GM23338 (cell line): ENCODE results near the gene S100P. TPM values are rescaled to one million over a fixed set of nuclear protein-coding genes. Genes with fewer than 3 reads are reported as not detected.

Experiments used
- ATAC-seq: fragments of 200-7000 bp; cut with Tn5 transposase; 3 replicates; pipeline ENCODE4 v1.9.1; 2020
- DNase-seq: peaks from one replicate; pipeline ENCODE4 v3.0.0-alpha.2; 2015; ENCODE audit warnings: low spot score
- H2AFZ ChIP-seq: fragments of 200-600 bp; sonication (generic); 2 replicates; pipeline ENCODE4 v1.8.0; 2016; ENCODE audit warnings: antibody characterized with exemption, mild to moderate bottlenecking, moderate library complexity
- H3F3A ChIP-seq: fragments of 200-600 bp; sonication (generic); replicated peaks from 2 replicates; pipeline ENCODE4 v1.8.0; 2017; ENCODE audit warnings: antibody characterized with exemption, mixed run types, low read depth
- H3K27ac ChIP-seq: fragments of 200-600 bp; sonication (generic); 2 replicates; pipeline ENCODE4 v1.6.1; 2016; ENCODE audit warnings: low read depth
- H3K27me3 ChIP-seq: fragments of 200-600 bp; sonication (generic); 2 replicates; pipeline ENCODE4 v1.8.0; 2016; ENCODE audit warnings: mild to moderate bottlenecking, mixed run types, moderate library complexity; ENCODE audit not compliant: insufficient read depth
- H3K36me3 ChIP-seq: fragments of 200-600 bp; sonication (generic); 2 replicates; pipeline ENCODE4 v1.8.0; 2016; ENCODE audit warnings: mild to moderate bottlenecking; ENCODE audit not compliant: insufficient read depth
- H3K4me1 ChIP-seq: fragments of 200-600 bp; sonication (generic); 2 replicates; pipeline ENCODE4 v1.8.0; 2016; ENCODE audit warnings: mild to moderate bottlenecking, moderate library complexity; ENCODE audit not compliant: insufficient read depth
- H3K4me2 ChIP-seq: fragments of 200-600 bp; sonication (generic); 2 replicates; pipeline ENCODE4 v1.7.1; 2017; ENCODE audit warnings: mixed run types
- H3K4me3 ChIP-seq: fragments of 200-600 bp; sonication (generic); 2 replicates; pipeline ENCODE4 v1.6.1; 2016; ENCODE audit warnings: mixed run types
- H3K79me2 ChIP-seq: fragments of 200-600 bp; sonication (generic); replicated peaks from 2 replicates; pipeline ENCODE4 v1.8.0; 2017; ENCODE audit warnings: mild to moderate bottlenecking; ENCODE audit not compliant: insufficient read depth
- H3K9me2 ChIP-seq: fragments of 200-600 bp; sonication (generic); 2 replicates; pipeline ENCODE4 v1.8.0; 2017; ENCODE audit not compliant: insufficient read depth
- H4K20me1 ChIP-seq: fragments of 200-600 bp; sonication (generic); replicated peaks from 2 replicates; pipeline ENCODE4 v1.8.0; 2017; ENCODE audit warnings: mild to moderate bottlenecking; ENCODE audit not compliant: insufficient read depth
- H3K27ac Mint-ChIP-seq: 2 replicates; pipeline ENCODE4 v1.8.0; 2020; ENCODE audit warnings: inconsistent platforms, mild to moderate bottlenecking, moderate library complexity, mixed read lengths
- H3K27me3 Mint-ChIP-seq: 3 replicates; pipeline ENCODE4 v1.8.0; 2022; ENCODE audit warnings: low read depth, mild to moderate bottlenecking, moderate library complexity, mixed read lengths, inconsistent platforms; ENCODE audit not compliant: insufficient read depth, poor library complexity
- H3K36me3 Mint-ChIP-seq: 3 replicates; pipeline ENCODE4 v1.8.0; 2021; ENCODE audit warnings: low read depth, mild to moderate bottlenecking, inconsistent platforms, moderate library complexity, mixed read lengths
- H3K4me1 Mint-ChIP-seq: 3 replicates; pipeline ENCODE4 v1.8.0; 2020; ENCODE audit warnings: mild to moderate bottlenecking, inconsistent platforms, mixed read lengths
- H3K4me3 Mint-ChIP-seq: 3 replicates; pipeline ENCODE4 v1.8.0; 2021; ENCODE audit warnings: moderate library complexity, mild to moderate bottlenecking, inconsistent platforms, mixed read lengths
- H3K9me3 Mint-ChIP-seq: 3 replicates; pipeline ENCODE4 v1.8.0; 2020; ENCODE audit warnings: moderate library complexity, mild to moderate bottlenecking, inconsistent platforms, mixed read lengths
- CREB1 ChIP-seq: fragments of 250-450 bp; sonication (Bioruptor Pico); IDR thresholded peaks from 2 replicates; pipeline ENCODE4 v1.5.0; 2020; ENCODE audit warnings: low read depth, mild to moderate bottlenecking, moderate library complexity
- EZH2 ChIP-seq: fragments of 200-600 bp; sonication (generic); IDR thresholded peaks from one replicate; pipeline ENCODE4 v1.8.0; 2017; ENCODE audit warnings: antibody characterized with exemption, mild to moderate bottlenecking, low read depth; ENCODE audit not compliant: unreplicated experiment
- EZH2phosphoT487 ChIP-seq: fragments of 200-600 bp; sonication (generic); IDR thresholded peaks from one replicate; pipeline ENCODE4 v1.8.1; 2018; ENCODE audit warnings: antibody characterized with exemption; ENCODE audit not compliant: unreplicated experiment
- JUNB ChIP-seq: IDR thresholded peaks from one replicate; pipeline ENCODE4 v1.6.1; 2016; ENCODE audit warnings: antibody characterized with exemption; ENCODE audit not compliant: unreplicated experiment
- NANOG ChIP-seq: IDR thresholded peaks from 2 replicates; pipeline ENCODE4 v1.6.1; 2016; ENCODE audit warnings: antibody characterized with exemption, borderline replicate concordance
- POLR2AphosphoS5 ChIP-seq: IDR thresholded peaks from 2 replicates; pipeline ENCODE4 v1.6.1; 2016; ENCODE audit warnings: antibody characterized with exemption, low read depth
- STAT1 ChIP-seq: IDR thresholded peaks from one replicate; pipeline ENCODE4 v1.6.1; 2016; ENCODE audit warnings: antibody characterized with exemption; ENCODE audit not compliant: unreplicated experiment
- ZNF114 ChIP-seq: fragments of 250-450 bp; sonication (Bioruptor Pico); IDR thresholded peaks from 2 replicates; pipeline ENCODE4 v1.5.0; 2020; ENCODE audit warnings: mild to moderate bottlenecking, moderate library complexity
- ZNF331 ChIP-seq: fragments of 250-450 bp; sonication (Bioruptor Pico); IDR thresholded peaks from 2 replicates; pipeline ENCODE4 v1.5.0; 2020; ENCODE audit warnings: low read depth, mild to moderate bottlenecking, moderate library complexity
- polyA plus RNA-seq: library from polyadenylated mRNA; unstranded; fragments of >200 nt; fragmentation: Nextera tagmentation; extraction: Ambion mirVana; gene quantifications from 2 replicates; pipeline ENCODE4 v1.2.1, GENCODE V29; 2016
- total RNA-seq: library from RNA; depleted of rRNA; stranded (reverse); fragments of >200 nt; shearing (Covaris generic); gene quantifications from 2 replicates; pipeline ENCODE4 v1.2.3, GENCODE V29; 2014
- TF ChIP-seq, protein P1 (sequence below), 2 experiments: fragments of 200-600 bp in 1 of 2; sonication (generic) in 1 of 2; conservative IDR thresholded peaks; 2 replicates each; pipeline versions ENCODE4 v1.5.1 to v1.6.1; 2016 to 2017; ENCODE audit warnings: antibody characterized with exemption in 2 of 2, low read depth in 2 of 2, mild to moderate bottlenecking in 2 of 2, moderate library complexity in 1 of 2
- TF ChIP-seq, protein P2 (sequence below): IDR thresholded peaks from one replicate; pipeline ENCODE4 v1.6.1; 2018; ENCODE audit warnings: antibody characterized with exemption; ENCODE audit not compliant: unreplicated experiment
- TF ChIP-seq, protein P3 (sequence below): fragments of 250-450 bp; sonication (Bioruptor Pico); IDR thresholded peaks from 2 replicates; pipeline ENCODE4 v1.5.0; 2020; ENCODE audit warnings: mild to moderate bottlenecking, moderate library complexity
- TF ChIP-seq, protein P4 (sequence below): IDR thresholded peaks from 2 replicates; pipeline ENCODE4 v1.6.1; 2016; ENCODE audit warnings: antibody characterized with exemption

The S100P gene
- total and polyA plus RNA-seq, 2 experiments from 2014 or later: 0.32 TPM; not detected in 1

DNA sequence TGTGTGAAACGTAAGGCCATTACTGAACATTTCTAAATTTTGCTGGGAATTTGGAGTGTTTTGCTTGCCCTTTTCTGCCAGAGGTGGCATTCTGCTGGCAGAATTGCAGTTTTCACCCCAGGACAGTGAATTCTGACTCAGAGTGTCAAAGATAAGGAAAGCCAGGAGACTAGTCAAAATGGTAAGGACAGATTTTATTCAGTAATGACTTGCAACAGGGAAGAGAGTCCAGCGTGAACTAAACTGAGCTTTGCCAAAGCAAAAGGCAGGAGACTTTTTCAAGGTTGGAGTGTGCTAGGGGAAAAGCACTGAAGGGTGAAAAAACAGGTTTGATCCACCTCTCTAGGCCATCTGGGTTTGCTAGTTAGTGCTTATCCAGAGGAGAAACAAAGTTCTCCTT, 33.8 kb upstream of the S100P start:
- DNase-seq (no peak), ATAC-seq (no peak)
- no peaks in the 10 kb centered on the region for H3K9me2 ChIP-seq
- H3K27me3 ChIP-seq: peaks cover 62% of the 10 kb centered on the region
- TF ChIP-seq, protein P1, sequence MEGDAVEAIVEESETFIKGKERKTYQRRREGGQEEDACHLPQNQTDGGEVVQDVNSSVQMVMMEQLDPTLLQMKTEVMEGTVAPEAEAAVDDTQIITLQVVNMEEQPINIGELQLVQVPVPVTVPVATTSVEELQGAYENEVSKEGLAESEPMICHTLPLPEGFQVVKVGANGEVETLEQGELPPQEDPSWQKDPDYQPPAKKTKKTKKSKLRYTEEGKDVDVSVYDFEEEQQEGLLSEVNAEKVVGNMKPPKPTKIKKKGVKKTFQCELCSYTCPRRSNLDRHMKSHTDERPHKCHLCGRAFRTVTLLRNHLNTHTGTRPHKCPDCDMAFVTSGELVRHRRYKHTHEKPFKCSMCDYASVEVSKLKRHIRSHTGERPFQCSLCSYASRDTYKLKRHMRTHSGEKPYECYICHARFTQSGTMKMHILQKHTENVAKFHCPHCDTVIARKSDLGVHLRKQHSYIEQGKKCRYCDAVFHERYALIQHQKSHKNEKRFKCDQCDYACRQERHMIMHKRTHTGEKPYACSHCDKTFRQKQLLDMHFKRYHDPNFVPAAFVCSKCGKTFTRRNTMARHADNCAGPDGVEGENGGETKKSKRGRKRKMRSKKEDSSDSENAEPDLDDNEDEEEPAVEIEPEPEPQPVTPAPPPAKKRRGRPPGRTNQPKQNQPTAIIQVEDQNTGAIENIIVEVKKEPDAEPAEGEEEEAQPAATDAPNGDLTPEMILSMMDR (conservative IDR thresholded peaks at IDR 0.05; ENCODE audit: low read depth in 2 of 2): no peak
- TF ChIP-seq, protein P2, sequence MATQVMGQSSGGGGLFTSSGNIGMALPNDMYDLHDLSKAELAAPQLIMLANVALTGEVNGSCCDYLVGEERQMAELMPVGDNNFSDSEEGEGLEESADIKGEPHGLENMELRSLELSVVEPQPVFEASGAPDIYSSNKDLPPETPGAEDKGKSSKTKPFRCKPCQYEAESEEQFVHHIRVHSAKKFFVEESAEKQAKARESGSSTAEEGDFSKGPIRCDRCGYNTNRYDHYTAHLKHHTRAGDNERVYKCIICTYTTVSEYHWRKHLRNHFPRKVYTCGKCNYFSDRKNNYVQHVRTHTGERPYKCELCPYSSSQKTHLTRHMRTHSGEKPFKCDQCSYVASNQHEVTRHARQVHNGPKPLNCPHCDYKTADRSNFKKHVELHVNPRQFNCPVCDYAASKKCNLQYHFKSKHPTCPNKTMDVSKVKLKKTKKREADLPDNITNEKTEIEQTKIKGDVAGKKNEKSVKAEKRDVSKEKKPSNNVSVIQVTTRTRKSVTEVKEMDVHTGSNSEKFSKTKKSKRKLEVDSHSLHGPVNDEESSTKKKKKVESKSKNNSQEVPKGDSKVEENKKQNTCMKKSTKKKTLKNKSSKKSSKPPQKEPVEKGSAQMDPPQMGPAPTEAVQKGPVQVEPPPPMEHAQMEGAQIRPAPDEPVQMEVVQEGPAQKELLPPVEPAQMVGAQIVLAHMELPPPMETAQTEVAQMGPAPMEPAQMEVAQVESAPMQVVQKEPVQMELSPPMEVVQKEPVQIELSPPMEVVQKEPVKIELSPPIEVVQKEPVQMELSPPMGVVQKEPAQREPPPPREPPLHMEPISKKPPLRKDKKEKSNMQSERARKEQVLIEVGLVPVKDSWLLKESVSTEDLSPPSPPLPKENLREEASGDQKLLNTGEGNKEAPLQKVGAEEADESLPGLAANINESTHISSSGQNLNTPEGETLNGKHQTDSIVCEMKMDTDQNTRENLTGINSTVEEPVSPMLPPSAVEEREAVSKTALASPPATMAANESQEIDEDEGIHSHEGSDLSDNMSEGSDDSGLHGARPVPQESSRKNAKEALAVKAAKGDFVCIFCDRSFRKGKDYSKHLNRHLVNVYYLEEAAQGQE: no peak
- TF ChIP-seq EZH2 (no peak), ZNF331 (CRISPR knock-in tag) (no peak), ZNF114 (CRISPR knock-in tag) (no peak), NANOG (no peak), CREB1 (CRISPR knock-in tag) (no peak), POLR2AphosphoS5 (no peak), JUNB (no peak), EZH2phosphoT487 (no peak), STAT1 (no peak)
- TF ChIP-seq, protein P3, sequence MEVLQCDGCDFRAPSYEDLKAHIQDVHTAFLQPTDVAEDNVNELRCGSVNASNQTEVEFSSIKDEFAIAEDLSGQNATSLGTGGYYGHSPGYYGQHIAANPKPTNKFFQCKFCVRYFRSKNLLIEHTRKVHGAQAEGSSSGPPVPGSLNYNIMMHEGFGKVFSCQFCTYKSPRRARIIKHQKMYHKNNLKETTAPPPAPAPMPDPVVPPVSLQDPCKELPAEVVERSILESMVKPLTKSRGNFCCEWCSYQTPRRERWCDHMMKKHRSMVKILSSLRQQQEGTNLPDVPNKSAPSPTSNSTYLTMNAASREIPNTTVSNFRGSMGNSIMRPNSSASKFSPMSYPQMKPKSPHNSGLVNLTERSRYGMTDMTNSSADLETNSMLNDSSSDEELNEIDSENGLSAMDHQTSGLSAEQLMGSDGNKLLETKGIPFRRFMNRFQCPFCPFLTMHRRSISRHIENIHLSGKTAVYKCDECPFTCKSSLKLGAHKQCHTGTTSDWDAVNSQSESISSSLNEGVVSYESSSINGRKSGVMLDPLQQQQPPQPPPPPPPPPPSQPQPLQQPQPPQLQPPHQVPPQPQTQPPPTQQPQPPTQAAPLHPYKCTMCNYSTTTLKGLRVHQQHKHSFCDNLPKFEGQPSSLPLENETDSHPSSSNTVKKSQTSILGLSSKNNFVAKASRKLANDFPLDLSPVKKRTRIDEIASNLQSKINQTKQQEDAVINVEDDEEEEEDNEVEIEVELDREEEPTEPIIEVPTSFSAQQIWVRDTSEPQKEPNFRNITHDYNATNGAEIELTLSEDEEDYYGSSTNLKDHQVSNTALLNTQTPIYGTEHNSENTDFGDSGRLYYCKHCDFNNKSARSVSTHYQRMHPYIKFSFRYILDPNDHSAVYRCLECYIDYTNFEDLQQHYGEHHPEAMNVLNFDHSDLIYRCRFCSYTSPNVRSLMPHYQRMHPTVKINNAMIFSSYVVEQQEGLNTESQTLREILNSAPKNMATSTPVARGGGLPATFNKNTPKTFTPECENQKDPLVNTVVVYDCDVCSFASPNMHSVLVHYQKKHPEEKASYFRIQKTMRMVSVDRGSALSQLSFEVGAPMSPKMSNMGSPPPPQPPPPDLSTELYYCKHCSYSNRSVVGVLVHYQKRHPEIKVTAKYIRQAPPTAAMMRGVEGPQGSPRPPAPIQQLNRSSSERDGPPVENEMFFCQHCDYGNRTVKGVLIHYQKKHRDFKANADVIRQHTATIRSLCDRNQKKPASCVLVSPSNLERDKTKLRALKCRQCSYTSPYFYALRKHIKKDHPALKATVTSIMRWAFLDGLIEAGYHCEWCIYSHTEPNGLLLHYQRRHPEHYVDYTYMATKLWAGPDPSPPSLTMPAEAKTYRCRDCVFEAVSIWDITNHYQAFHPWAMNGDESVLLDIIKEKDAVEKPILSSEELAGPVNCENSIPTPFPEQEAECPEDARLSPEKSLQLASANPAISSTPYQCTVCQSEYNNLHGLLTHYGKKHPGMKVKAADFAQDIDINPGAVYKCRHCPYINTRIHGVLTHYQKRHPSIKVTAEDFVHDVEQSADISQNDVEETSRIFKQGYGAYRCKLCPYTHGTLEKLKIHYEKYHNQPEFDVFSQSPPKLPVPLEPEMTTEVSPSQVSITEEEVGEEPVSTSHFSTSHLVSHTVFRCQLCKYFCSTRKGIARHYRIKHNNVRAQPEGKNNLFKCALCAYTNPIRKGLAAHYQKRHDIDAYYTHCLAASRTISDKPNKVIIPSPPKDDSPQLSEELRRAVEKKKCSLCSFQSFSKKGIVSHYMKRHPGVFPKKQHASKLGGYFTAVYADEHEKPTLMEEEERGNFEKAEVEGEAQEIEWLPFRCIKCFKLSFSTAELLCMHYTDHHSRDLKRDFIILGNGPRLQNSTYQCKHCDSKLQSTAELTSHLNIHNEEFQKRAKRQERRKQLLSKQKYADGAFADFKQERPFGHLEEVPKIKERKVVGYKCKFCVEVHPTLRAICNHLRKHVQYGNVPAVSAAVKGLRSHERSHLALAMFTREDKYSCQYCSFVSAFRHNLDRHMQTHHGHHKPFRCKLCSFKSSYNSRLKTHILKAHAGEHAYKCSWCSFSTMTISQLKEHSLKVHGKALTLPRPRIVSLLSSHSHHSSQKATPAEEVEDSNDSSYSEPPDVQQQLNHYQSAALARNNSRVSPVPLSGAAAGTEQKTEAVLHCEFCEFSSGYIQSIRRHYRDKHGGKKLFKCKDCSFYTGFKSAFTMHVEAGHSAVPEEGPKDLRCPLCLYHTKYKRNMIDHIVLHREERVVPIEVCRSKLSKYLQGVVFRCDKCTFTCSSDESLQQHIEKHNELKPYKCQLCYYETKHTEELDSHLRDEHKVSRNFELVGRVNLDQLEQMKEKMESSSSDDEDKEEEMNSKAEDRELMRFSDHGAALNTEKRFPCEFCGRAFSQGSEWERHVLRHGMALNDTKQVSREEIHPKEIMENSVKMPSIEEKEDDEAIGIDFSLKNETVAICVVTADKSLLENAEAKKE (CRISPR knock-in tag): no peak
- TF ChIP-seq, protein P4, sequence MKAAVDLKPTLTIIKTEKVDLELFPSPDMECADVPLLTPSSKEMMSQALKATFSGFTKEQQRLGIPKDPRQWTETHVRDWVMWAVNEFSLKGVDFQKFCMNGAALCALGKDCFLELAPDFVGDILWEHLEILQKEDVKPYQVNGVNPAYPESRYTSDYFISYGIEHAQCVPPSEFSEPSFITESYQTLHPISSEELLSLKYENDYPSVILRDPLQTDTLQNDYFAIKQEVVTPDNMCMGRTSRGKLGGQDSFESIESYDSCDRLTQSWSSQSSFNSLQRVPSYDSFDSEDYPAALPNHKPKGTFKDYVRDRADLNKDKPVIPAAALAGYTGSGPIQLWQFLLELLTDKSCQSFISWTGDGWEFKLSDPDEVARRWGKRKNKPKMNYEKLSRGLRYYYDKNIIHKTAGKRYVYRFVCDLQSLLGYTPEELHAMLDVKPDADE: no peak
- H4K20me1 ChIP-seq: no peaks in the 10 kb centered on the region
- no peaks in the 10 kb centered on the region; the same call in 1 of the 2 replicates for H3F3A ChIP-seq
- Mint-ChIP-seq H3K9me3 (no peaks in the 10 kb centered on the region), H3K4me3 (no peak overlapping the region), H3K27me3 (peaks cover 39% of the 10 kb centered on the region), H3K4me1 (peaks cover 4% of the 10 kb centered on the region; the same call in 2 of the 3 replicates), H3K27ac (no peak overlapping the region), H3K36me3 (no peaks in the 10 kb centered on the region)
- H3K79me2 ChIP-seq: no peaks in the 10 kb centered on the region
- H3K4me2 ChIP-seq: no peak overlapping the region
- no peak overlapping the region for H3K27ac ChIP-seq
- H2AFZ ChIP-seq: no peak overlapping the region
- peaks cover 13% of the 10 kb centered on the region for H3K4me1 ChIP-seq
- H3K36me3 ChIP-seq: no peaks in the 10 kb centered on the region
- no peak overlapping the region for H3K4me3 ChIP-seq
